ENCODE results near the gene TSPYL4. TPM values are rescaled to one million over a fixed set of nuclear protein-coding genes. Genes with fewer than 3 reads are reported as not detected.

TSPYL4 gene
- total RNA-seq, 6 experiments from 2014 or later, result 40.8 to 52.5 (median 45.9) TPM

- Mint-ChIP-seq H3K36me3 (ENCODE audit: low read depth) (no peaks in the 10 kb centered on the region), H3K4me1 (ENCODE audit: low read depth) (peaks cover 21% of the 10 kb centered on the region), H3K27ac (peak overlapping the region; percentile 92), H3K27me3 (ENCODE audit: insufficient read depth) (no peaks in the 10 kb centered on the region), H3K9me3 (no peaks in the 10 kb centered on the region), H3K4me3 (peak overlapping the region; percentile 88)
- TF ChIP-seq CTCF (IDR thresholded peaks at IDR 0.05), result no peak
- DNase-seq, result peak; percentile 99
Observed at GRCh38 chr6:116229287-116229913, 24.5 kb downstream of the TSPYL4 start.

GRCh38 chr6:116223355-116223754 lies 30.5 kb downstream of the TSPYL4 start:
- Mint-ChIP-seq H3K27me3 (ENCODE audit: insufficient read depth) (no peaks in the 10 kb centered on the region), H3K4me1 (ENCODE audit: low read depth) (peaks cover 41% of the 10 kb centered on the region), H3K9me3 (no peaks in the 10 kb centered on the region), H3K36me3 (ENCODE audit: low read depth) (no peaks in the 10 kb centered on the region), H3K27ac (no peak overlapping the region), H3K4me3 (no peak overlapping the region)
- TF ChIP-seq CTCF (IDR thresholded peaks at IDR 0.05), result no peak
- DNase-seq, result no peak

- DNase-seq, result no peak
- H3K4me1 Mint-ChIP-seq (ENCODE audit: low read depth), result peaks cover 52% of the 10 kb centered on the region
Observed at GRCh38 chr6:116221911-116222310, 32.0 kb downstream of the TSPYL4 start.

GRCh38 chr6:116221067-116221466 lies 32.8 kb downstream of the TSPYL4 start:
- H3K4me1 Mint-ChIP-seq (ENCODE audit: low read depth), result peaks cover 55% of the 10 kb centered on the region
- no peak overlapping the region for H3K4me3 Mint-ChIP-seq
- no peak for TF ChIP-seq CTCF (IDR thresholded peaks at IDR 0.05)
- H3K27ac Mint-ChIP-seq, result peak overlapping the region; percentile 56; the same call in 1 of the 2 replicates
- no peaks in the 10 kb centered on the region for H3K36me3 Mint-ChIP-seq (ENCODE audit: low read depth)
- no peaks in the 10 kb centered on the region for H3K9me3 Mint-ChIP-seq
- H3K27me3 Mint-ChIP-seq (ENCODE audit: insufficient read depth), result no peaks in the 10 kb centered on the region
- DNase-seq, result peak; percentile 30

More at GRCh38 chr6:116221911-116222310, 32.0 kb downstream of the TSPYL4 start:
- no peak overlapping the region for H3K4me3 Mint-ChIP-seq
- H3K9me3 Mint-ChIP-seq, result no peaks in the 10 kb centered on the region
- no peaks in the 10 kb centered on the region for H3K27me3 Mint-ChIP-seq (ENCODE audit: insufficient read depth)
- no peak for TF ChIP-seq CTCF (IDR thresholded peaks at IDR 0.05)
- H3K27ac Mint-ChIP-seq, result no peak overlapping the region
- H3K36me3 Mint-ChIP-seq (ENCODE audit: low read depth), result no peaks in the 10 kb centered on the region

- H3K4me1 Mint-ChIP-seq (ENCODE audit: low read depth), result peaks cover 66% of the 10 kb centered on the region
- H3K9me3 Mint-ChIP-seq, result no peaks in the 10 kb centered on the region
- no peaks in the 10 kb centered on the region for H3K36me3 Mint-ChIP-seq (ENCODE audit: low read depth)
- no peak for TF ChIP-seq CTCF (IDR thresholded peaks at IDR 0.05)
- no peak for DNase-seq
- no peaks in the 10 kb centered on the region for H3K27me3 Mint-ChIP-seq (ENCODE audit: insufficient read depth)
- H3K4me3 Mint-ChIP-seq, result no peak overlapping the region
- H3K27ac Mint-ChIP-seq, result peak overlapping the region; percentile 42
Observed at GRCh38 chr6:116218866-116219265, 35.0 kb downstream of the TSPYL4 start.
